GM12864 (cell line): ENCODE data around the gene ELL2.

Source experiments
- DNase-seq: peaks from one replicate; pipeline ENCODE4 v3.0.0-alpha.2; 2011; ENCODE audit warnings: low read depth
- H3K4me3 ChIP-seq: 2 replicates; pipeline ENCODE4 v1.5.1; 2011; ENCODE audit warnings: mild to moderate bottlenecking, low read depth, low read length, control low read depth
- CTCF ChIP-seq: IDR thresholded peaks from 2 replicates; pipeline ENCODE4 v1.5.1; 2011; ENCODE audit warnings: low read depth, mild to moderate bottlenecking, moderate library complexity, low read length, control low read depth, inconsistent platforms; ENCODE audit errors: missing control alignments

ELL2 gene

GRCh38 chr5:95989283-95990048, 27.8 kb upstream of the ELL2 start:
- no peak overlapping the region for H3K4me3 ChIP-seq
- no peak for TF ChIP-seq CTCF
- no peak for DNase-seq

GRCh38 chr5:95988877-95989276, 27.2 kb upstream of the ELL2 start:
- no peak for TF ChIP-seq CTCF
- H3K4me3 ChIP-seq, result no peak overlapping the region
- DNase-seq, result no peak

DNA sequence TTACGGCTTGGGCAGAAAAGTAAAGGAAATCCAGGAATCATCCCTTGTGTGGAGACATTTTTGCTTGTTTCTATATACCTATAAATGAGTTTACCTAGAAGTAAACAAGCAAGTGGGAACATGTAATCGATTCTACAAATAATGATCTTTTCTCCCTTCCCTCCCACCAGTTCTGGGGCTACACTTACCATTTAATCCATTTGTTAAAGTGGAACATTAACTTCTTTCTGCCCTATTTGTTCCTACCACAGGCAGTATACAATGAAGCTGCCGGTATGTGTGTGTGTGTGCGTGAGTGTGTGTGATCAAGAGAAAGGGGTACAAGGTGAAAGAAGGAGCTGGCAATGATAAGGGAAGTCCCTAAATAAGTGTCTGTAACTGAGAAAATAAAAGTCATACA, 26.4 kb upstream of the ELL2 start:
- DNase-seq, result no peak

DNA sequence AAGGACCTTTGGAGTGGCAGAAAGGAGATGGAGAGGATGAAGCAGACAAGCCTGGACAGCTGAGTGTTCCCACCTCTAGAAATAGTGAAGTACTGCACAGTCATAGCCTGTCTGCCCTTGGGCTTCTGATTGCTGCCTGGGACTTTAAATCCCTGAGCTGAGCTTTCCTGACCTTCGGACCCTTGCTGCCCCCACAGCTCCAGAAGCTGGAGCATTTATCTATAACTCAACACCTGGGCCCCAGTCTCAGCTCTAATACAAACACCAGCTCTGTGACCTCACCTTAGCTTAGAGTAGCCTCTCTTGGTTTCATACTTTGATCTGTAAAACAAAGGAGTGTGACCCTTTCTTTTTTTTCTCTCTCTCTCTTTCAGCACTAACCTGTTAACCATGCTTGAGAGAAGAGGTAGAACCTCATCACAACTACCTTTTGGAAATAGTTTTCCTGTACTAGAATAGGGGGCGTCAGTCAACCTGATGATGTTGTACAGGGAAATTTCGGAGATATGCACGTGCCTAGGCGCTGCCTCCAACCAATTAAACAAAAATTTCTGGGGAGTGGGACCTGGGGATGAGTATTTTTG, 25.4 kb upstream of the ELL2 start:
- no peak overlapping the region for H3K4me3 ChIP-seq
- TF ChIP-seq CTCF, result no peak
- DNase-seq, result no peak

More for the DNA sequence above, 26.4 kb upstream of the ELL2 start:
- no peak overlapping the region for H3K4me3 ChIP-seq
- no peak for TF ChIP-seq CTCF

DNA sequence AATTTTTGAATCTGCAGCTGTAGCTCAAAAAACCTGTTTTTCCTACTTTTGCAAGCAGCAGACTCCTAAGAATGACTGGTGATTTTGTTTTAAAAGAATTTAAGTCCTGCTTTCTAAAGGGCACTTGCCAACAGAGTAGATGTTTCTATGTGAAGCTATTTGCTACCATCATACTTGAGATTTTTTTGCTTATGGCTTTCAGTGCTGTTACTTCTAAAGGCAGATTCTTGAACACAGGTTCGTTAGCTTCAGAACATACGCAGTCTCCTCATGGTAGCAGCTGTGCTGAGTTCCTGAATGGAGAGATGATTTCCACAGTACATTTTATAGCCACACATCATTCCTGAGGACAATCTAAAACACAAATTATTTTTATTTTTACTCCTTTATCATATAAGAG, 24.4 kb upstream of the ELL2 start:
- no peak for DNase-seq
- no peak for TF ChIP-seq CTCF

GRCh38 chr5:95985249-95985648, 23.6 kb upstream of the ELL2 start:
- H3K4me3 ChIP-seq, result no peak overlapping the region
- TF ChIP-seq CTCF, result no peak
- DNase-seq, result no peak

More for the DNA sequence above, 24.4 kb upstream of the ELL2 start:
- no peak overlapping the region for H3K4me3 ChIP-seq
